IPS-NIHi11 (cell line): ENCODE data around the gene FRMD4A.
"Not testable (repeated sequence)": the region's sequence is repeated elsewhere in the genome, so short reads cannot be mapped to it uniquely, and the experiment has no call there.

Experiments used
- DNase-seq: peaks from one replicate; pipeline ENCODE4 v3.0.0; 2012; ENCODE audit warnings: mixed read lengths, low spot score

FRMD4A gene

GRCh38 chr10:13984647-13985155 is 346.0 kb downstream of the FRMD4A start:
- DNase-seq, result no peak

- no peak for DNase-seq
Measured at GRCh38 chr10:13983035-13983434, 347.7 kb downstream of the FRMD4A start.

- no peak for DNase-seq
Measured at GRCh38 chr10:13978533-13979115, 352.1 kb downstream of the FRMD4A start.

- DNase-seq, result no peak
Measured at GRCh38 chr10:13977861-13978532, 352.7 kb downstream of the FRMD4A start.

- DNase-seq, result no peak
Measured at GRCh38 chr10:13973742-13974141, 357.0 kb downstream of the FRMD4A start.

GRCh38 chr10:13972609-13973008 is 358.1 kb downstream of the FRMD4A start:
- no peak for DNase-seq

GRCh38 chr10:13971601-13972475 is 358.9 kb downstream of the FRMD4A start:
- DNase-seq, result peak; percentile 43

GRCh38 chr10:13970957-13971353 is 359.8 kb downstream of the FRMD4A start:
- no peak for DNase-seq

- DNase-seq, result no peak
Measured at GRCh38 chr10:13970236-13970956, 360.3 kb downstream of the FRMD4A start.

GRCh38 chr10:13969792-13970140 is 361.0 kb downstream of the FRMD4A start:
- DNase-seq, result no peak

GRCh38 chr10:13969118-13969791 is 361.5 kb downstream of the FRMD4A start:
- no peak for DNase-seq

GRCh38 chr10:13961853-13962252 is 368.9 kb downstream of the FRMD4A start:
- DNase-seq, result no peak

- no peak for DNase-seq
Measured at GRCh38 chr10:13961097-13961496, 369.6 kb downstream of the FRMD4A start.

- DNase-seq, result no peak
Measured at GRCh38 chr10:13960603-13961002, 370.1 kb downstream of the FRMD4A start.

- DNase-seq, result no peak
Measured at GRCh38 chr10:13959443-13960359, 371.0 kb downstream of the FRMD4A start.

- DNase-seq, result no peak
Measured at GRCh38 chr10:13957856-13958255, 372.9 kb downstream of the FRMD4A start.

- DNase-seq, result no peak
Measured at GRCh38 chr10:13956826-13957225, 373.9 kb downstream of the FRMD4A start.

- no peak for DNase-seq
Measured at GRCh38 chr10:13955409-13956068, 375.2 kb downstream of the FRMD4A start.

- DNase-seq, result not testable (repeated sequence)
Measured at GRCh38 chr10:13954195-13954594, 376.5 kb downstream of the FRMD4A start.

GRCh38 chr10:13953371-13953770 is 377.4 kb downstream of the FRMD4A start:
- DNase-seq, result no peak
